Upper lobe of left lung (tissue), 6 donors: Measurements from ENCODE around the gene STAU1. TPM values are rescaled to one million over a fixed set of nuclear protein-coding genes. Genes with fewer than 3 reads are reported as not detected.

Source experiments
- ATAC-seq, 2 donors: fragments of 200-7000 bp; cut with Tn5 transposase; one replicate each; pipeline ENCODE4 v1.9.1; 2022; ENCODE audit warnings: mild to moderate bottlenecking in 2 of 2, moderate library complexity in 2 of 2; ENCODE audit not compliant: low FRiP score in 2 of 2
- DNase-seq, 2 donors: peaks; one replicate each; pipeline ENCODE4 v3.0.0-alpha.2; 2019 to 2020
- H3K27ac ChIP-seq, 4 donors: fragments of 200-600 bp; sonication (generic); one replicate each; pipeline ENCODE4 v1.5.1; 2016 to 2019
- H3K27me3 ChIP-seq, 4 donors: fragments of 200-600 bp; sonication (generic); one replicate each; pipeline ENCODE4 v1.5.1; 2017 to 2019
- H3K36me3 ChIP-seq, 4 donors: fragments of 200-600 bp; sonication (generic); one replicate each; pipeline ENCODE4 v1.5.1; 2016 to 2019
- H3K4me1 ChIP-seq, 4 donors: fragments of 200-600 bp; sonication (generic); one replicate each; pipeline ENCODE4 v1.5.1; 2018 to 2019
- H3K4me3 ChIP-seq, 4 donors: fragments of 200-600 bp; sonication (generic); one replicate each; pipeline ENCODE4 v1.5.1; 2017 to 2019; ENCODE audit warnings: mild to moderate bottlenecking in 2 of 4, moderate library complexity in 1 of 4
- H3K9me3 ChIP-seq, 4 donors: fragments of 200-600 bp; sonication (generic); one replicate each; pipeline ENCODE4 v1.5.1; 2018 to 2019
- EP300 ChIP-seq, 4 donors: sonication (generic); formaldehyde crosslinking; IDR thresholded peaks; one replicate each; pipeline ENCODE4 v1.5.1; 2017; ENCODE audit warnings: antibody characterized with exemption in 4 of 4, control low read depth in 2 of 4
- POLR2A ChIP-seq, 4 donors: fragments of 450-650 bp; IDR thresholded peaks; one replicate each; pipeline ENCODE4 v1.5.1; 2016 to 2017; ENCODE audit warnings: antibody characterized with exemption in 4 of 4, mild to moderate bottlenecking in 2 of 4
- POLR2AphosphoS5 ChIP-seq, 2 donors: sonication (generic); formaldehyde crosslinking; IDR thresholded peaks; one replicate each; pipeline ENCODE4 v1.5.1; 2017; ENCODE audit warnings: antibody characterized with exemption in 2 of 2
- WGBS, 2 donors: methylation state at CpG; one replicate each; pipeline ENCODE4 v1.1.5; 2017 to 2018; 5-methylcytosine and 5-hydroxymethylcytosine counted together
- total RNA-seq, 6 donors: library from RNA; depleted of rRNA in 4 of 6; stranded (reverse); fragments of >200 nt in 4 of 6; gene quantifications; one replicate each; pipeline versions ENCODE4 v1.1.0 to v1.2.1, GENCODE V29; 2016 to 2021
- TF ChIP-seq, protein P1 (sequence below), 6 experiments: fragments of 450-650 bp in 4 of 6; fragments of 200-600 bp in 2 of 6; sonication (generic) in 2 of 6; IDR thresholded peaks; one replicate each; pipeline ENCODE4 v1.5.1; 2016 to 2019; ENCODE audit warnings: antibody characterized with exemption in 6 of 6
- donor health status: DM: no; HTN: no; CAD: no; lungs with moderate emphysema.
- donor health status: DM: no; HTN: yes; CAD: no; lungs with severe emphysema.

Gene STAU1
- total RNA-seq, 6 donors from 2014 or later, result 69.1 to 97.7 (median 73.5) TPM

DNA sequence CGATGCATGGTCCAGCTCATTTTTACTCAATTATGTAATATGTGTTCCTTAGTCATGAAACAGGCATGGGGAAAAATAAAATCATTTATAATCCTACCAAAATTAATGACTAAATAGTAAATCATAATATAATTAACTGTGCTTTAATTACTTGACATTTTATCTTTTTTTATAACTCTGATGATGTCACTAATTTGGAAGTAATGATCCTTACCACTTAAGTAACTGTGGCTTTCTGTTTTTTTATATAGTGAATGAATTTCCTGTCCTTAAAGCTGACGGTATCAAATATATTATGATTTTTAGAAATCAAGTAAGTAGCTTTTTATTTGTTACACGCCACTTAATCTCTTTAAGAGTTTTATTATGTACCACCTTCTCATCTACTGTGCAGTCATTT is 109.8 kb downstream of the STAU1 start:
- no peaks in the 10 kb centered on the region for H3K4me1 ChIP-seq
- no peaks in the 10 kb centered on the region for H3K9me3 ChIP-seq
- TF ChIP-seq EP300 (IDR thresholded peaks at IDR 0.05) (no peak), POLR2A (IDR thresholded peaks at IDR 0.05) (no peak), POLR2AphosphoS5 (IDR thresholded peaks at IDR 0.05) (no peak)
- TF ChIP-seq, protein P1, sequence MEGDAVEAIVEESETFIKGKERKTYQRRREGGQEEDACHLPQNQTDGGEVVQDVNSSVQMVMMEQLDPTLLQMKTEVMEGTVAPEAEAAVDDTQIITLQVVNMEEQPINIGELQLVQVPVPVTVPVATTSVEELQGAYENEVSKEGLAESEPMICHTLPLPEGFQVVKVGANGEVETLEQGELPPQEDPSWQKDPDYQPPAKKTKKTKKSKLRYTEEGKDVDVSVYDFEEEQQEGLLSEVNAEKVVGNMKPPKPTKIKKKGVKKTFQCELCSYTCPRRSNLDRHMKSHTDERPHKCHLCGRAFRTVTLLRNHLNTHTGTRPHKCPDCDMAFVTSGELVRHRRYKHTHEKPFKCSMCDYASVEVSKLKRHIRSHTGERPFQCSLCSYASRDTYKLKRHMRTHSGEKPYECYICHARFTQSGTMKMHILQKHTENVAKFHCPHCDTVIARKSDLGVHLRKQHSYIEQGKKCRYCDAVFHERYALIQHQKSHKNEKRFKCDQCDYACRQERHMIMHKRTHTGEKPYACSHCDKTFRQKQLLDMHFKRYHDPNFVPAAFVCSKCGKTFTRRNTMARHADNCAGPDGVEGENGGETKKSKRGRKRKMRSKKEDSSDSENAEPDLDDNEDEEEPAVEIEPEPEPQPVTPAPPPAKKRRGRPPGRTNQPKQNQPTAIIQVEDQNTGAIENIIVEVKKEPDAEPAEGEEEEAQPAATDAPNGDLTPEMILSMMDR (IDR thresholded peaks at IDR 0.05), result no peak
- H3K36me3 ChIP-seq, result peaks cover 44 to 97% (median 70%) of the 10 kb centered on the region in 4 donors
- ATAC-seq, result no peak
- no peak overlapping the region for H3K27ac ChIP-seq
- WGBS, 2 donors, result 90 to 95% methylated on average over 3 of the region's 3 CpGs
- H3K27me3 ChIP-seq, result no peaks in the 10 kb centered on the region
- no peak overlapping the region for H3K4me3 ChIP-seq
- no peak for DNase-seq

DNA sequence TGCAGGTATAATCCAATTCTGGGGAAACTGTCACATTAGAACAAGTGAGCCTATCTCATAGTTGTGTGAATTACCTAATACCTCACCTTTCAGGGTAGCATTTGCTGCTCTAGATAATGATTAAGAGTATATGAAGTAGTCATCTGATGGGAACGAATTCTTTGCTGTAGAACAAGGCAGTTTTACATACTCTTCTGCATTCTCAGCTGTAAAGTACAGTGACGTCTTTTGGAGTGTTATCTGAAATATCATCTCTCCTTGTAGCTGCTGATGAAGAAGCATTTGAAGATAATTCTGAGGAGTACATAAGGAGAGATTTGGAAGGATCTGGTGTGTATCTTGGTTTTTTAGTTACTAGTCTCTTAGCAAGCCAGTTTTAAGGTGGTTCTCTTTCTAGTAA is 113.6 kb downstream of the STAU1 start:
- Histone ChIP-seq H3K4me3 (no peak overlapping the region), H3K9me3 (no peaks in the 10 kb centered on the region), H3K4me1 (no peaks in the 10 kb centered on the region), H3K27me3 (no peaks in the 10 kb centered on the region), H3K36me3 (peaks cover 44 to 97% (median 59%) of the 10 kb centered on the region in 4 donors), H3K27ac (no peak overlapping the region)
- no peak for ATAC-seq
- DNase-seq, result no peak
- WGBS, 2 donors, result 43 to 89% methylated on average over 2 of the region's 2 CpGs
- no peak for TF ChIP-seq POLR2A (IDR thresholded peaks at IDR 0.05)
- no peak for TF ChIP-seq EP300 (IDR thresholded peaks at IDR 0.05)
- TF ChIP-seq POLR2AphosphoS5 (IDR thresholded peaks at IDR 0.05), result no peak
- TF ChIP-seq, protein P1 (IDR thresholded peaks at IDR 0.05), result no peak

Other genes starting within 250 kb of the STAU1 start
- 10 to 100 TPM; 10.4 to 40.4 (median 27.2) TPM for gene CSE1L, start 142.0 kb downstream of the STAU1 start, total RNA-seq
- gene DDX27, start 31.1 kb upstream of the STAU1 start, total RNA-seq, result 10 to 100 TPM; 26.7 to 43.0 (median 31.0) TPM
- 10 to 100 TPM; 39.3 to 64.6 (median 42.4) TPM for gene ZNFX1, start 89.7 kb upstream of the STAU1 start, total RNA-seq